ENCODE results near the gene CIDEB. TPM values are rescaled to one million over a fixed set of nuclear protein-coding genes. Genes with fewer than 3 reads are reported as not detected.
"Not testable (repeated sequence)": the region's sequence is repeated elsewhere in the genome, so short reads cannot be mapped to it uniquely, and the experiment has no call there.

CIDEB gene
- total RNA-seq, 1 experiment from 2014 or later, result 0.06 TPM

- peak; percentile 73 for DNase-seq (ENCODE audit: low read depth)
These were observed 24.7 kb upstream of the CIDEB start for GRCh38 chr14:24332268-24332993.

- no peak for DNase-seq (ENCODE audit: low read depth)
These were observed 24.0 kb upstream of the CIDEB start for GRCh38 chr14:24331731-24332267.

GRCh38 chr14:24330973-24331674 is 23.3 kb upstream of the CIDEB start:
- DNase-seq (ENCODE audit: low read depth), result no peak

GRCh38 chr14:24329736-24330135 is 22.0 kb upstream of the CIDEB start:
- no peak for DNase-seq (ENCODE audit: low read depth)

GRCh38 chr14:24329073-24329663 is 21.4 kb upstream of the CIDEB start:
- DNase-seq (ENCODE audit: low read depth), result no peak

GRCh38 chr14:24327914-24328313 is 20.1 kb upstream of the CIDEB start:
- not testable (repeated sequence) for DNase-seq (ENCODE audit: low read depth)

GRCh38 chr14:24327303-24327702 is 19.5 kb upstream of the CIDEB start:
- no peak for DNase-seq (ENCODE audit: low read depth)

- DNase-seq (ENCODE audit: low read depth), result no peak
These were observed 18.2 kb upstream of the CIDEB start for GRCh38 chr14:24325963-24326362.

- DNase-seq (ENCODE audit: low read depth), result no peak
These were observed 17.3 kb upstream of the CIDEB start for GRCh38 chr14:24325041-24325530.

GRCh38 chr14:24324024-24324423 is 16.2 kb upstream of the CIDEB start:
- no peak for DNase-seq (ENCODE audit: low read depth)

GRCh38 chr14:24323341-24323740 is 15.6 kb upstream of the CIDEB start:
- no peak for DNase-seq (ENCODE audit: low read depth)

- DNase-seq (ENCODE audit: low read depth), result no peak
These were observed 14.9 kb upstream of the CIDEB start for GRCh38 chr14:24322672-24323071.

GRCh38 chr14:24321212-24321975 is 13.6 kb upstream of the CIDEB start:
- DNase-seq (ENCODE audit: low read depth), result no peak

GRCh38 chr14:24317141-24317928 is 9.6 kb upstream of the CIDEB start:
- peak; percentile 38 for DNase-seq (ENCODE audit: low read depth)

- no peak for DNase-seq (ENCODE audit: low read depth)
These were observed 8.8 kb upstream of the CIDEB start for GRCh38 chr14:24316597-24316950.

GRCh38 chr14:24315807-24316596 is 8.2 kb upstream of the CIDEB start:
- no peak for DNase-seq (ENCODE audit: low read depth)

GRCh38 chr14:24315243-24315806 is 7.5 kb upstream of the CIDEB start:
- no peak for DNase-seq (ENCODE audit: low read depth)

GRCh38 chr14:24314377-24315193 is 6.8 kb upstream of the CIDEB start:
- no peak for DNase-seq (ENCODE audit: low read depth)

- no peak for DNase-seq (ENCODE audit: low read depth)
These were observed 6.1 kb upstream of the CIDEB start for GRCh38 chr14:24313913-24314312.

Data from Daoy (cell line).